ENCODE measurements around the gene UBAC1.
"Not testable (repeated sequence)": the region's sequence is repeated elsewhere in the genome, so short reads cannot be mapped to it uniquely, and the experiment has no call there.

UBAC1 gene

DNA sequence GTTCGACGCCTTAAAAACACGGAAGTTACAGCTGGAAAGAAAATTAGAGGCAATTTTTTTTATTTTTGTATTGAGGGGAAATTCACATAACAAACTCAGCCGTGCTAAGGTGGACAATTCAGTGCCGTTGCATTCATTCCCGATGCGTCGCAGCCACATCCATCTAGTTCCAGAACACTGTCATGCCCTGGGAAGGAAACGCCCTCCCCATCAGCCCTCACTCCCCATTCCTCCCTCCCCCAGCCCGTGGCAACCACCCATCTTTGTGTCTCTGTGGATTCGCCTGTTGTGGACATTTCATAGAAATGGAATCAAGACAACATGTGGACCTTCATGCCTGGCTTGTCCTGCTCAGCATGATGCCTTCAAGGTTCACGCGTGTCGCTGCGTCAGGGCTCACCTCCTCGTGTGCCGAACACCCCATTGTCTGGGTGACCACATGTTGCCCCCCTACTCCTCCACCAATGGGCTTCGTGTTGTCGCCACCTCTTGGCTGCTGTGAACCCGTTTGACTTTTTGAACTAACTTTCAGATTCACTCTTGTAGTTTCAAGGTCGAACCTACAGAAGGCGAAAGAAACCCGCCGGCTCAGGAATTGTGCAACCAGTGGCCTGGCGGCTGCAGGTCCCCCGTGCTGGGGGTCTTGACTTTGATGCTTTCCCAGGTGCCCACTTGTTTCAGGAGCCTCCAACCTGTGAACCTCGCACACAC lies 36.4 kb downstream of the UBAC1 start:
- TF ChIP-seq, protein P1, sequence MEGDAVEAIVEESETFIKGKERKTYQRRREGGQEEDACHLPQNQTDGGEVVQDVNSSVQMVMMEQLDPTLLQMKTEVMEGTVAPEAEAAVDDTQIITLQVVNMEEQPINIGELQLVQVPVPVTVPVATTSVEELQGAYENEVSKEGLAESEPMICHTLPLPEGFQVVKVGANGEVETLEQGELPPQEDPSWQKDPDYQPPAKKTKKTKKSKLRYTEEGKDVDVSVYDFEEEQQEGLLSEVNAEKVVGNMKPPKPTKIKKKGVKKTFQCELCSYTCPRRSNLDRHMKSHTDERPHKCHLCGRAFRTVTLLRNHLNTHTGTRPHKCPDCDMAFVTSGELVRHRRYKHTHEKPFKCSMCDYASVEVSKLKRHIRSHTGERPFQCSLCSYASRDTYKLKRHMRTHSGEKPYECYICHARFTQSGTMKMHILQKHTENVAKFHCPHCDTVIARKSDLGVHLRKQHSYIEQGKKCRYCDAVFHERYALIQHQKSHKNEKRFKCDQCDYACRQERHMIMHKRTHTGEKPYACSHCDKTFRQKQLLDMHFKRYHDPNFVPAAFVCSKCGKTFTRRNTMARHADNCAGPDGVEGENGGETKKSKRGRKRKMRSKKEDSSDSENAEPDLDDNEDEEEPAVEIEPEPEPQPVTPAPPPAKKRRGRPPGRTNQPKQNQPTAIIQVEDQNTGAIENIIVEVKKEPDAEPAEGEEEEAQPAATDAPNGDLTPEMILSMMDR (IDR thresholded peaks at IDR 0.05; ENCODE audit: insufficient read depth, low read depth, low read length, missing control alignments): peak; percentile 10
- DNase-seq (ENCODE audit: low read depth): peak; percentile 32

DNA sequence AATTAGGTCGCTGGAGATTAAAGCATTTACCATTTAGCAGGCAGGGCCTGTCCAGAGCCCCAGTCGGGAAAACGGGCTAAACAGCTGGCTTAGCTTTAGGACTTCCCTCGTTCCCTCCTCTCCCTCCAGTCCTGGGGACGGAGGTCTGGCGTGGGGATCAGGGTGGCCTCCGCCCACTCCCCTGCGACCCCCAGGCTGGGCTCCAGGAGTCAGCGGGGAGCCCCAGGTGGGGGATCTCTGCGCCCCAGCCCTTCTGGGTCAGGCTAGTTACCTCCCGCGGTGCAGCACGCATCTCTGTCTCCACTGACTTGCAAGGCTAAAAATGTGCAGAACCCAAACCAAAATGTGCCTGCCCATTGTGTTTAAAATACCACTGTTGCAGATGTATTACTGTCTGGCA lies 37.7 kb downstream of the UBAC1 start:
- TF ChIP-seq, protein P1 (IDR thresholded peaks at IDR 0.05; ENCODE audit: insufficient read depth, low read depth, low read length, missing control alignments): no peak
- H3K4me3 ChIP-seq (ENCODE audit: low read depth, low read length): no peak overlapping the region
- DNase-seq (ENCODE audit: low read depth): no peak

More for the DNA sequence above, 36.4 kb downstream of the UBAC1 start:
- H3K4me3 ChIP-seq (ENCODE audit: low read depth, low read length): no peak overlapping the region

- no peak overlapping the region for H3K4me3 ChIP-seq (ENCODE audit: low read depth, low read length)
- TF ChIP-seq, protein P1 (IDR thresholded peaks at IDR 0.05; ENCODE audit: insufficient read depth, low read depth, low read length, missing control alignments): no peak
- DNase-seq (ENCODE audit: low read depth): no peak
These were observed 39.3 kb downstream of the UBAC1 start for GRCh38 chr9:135921749-135922310.

DNA sequence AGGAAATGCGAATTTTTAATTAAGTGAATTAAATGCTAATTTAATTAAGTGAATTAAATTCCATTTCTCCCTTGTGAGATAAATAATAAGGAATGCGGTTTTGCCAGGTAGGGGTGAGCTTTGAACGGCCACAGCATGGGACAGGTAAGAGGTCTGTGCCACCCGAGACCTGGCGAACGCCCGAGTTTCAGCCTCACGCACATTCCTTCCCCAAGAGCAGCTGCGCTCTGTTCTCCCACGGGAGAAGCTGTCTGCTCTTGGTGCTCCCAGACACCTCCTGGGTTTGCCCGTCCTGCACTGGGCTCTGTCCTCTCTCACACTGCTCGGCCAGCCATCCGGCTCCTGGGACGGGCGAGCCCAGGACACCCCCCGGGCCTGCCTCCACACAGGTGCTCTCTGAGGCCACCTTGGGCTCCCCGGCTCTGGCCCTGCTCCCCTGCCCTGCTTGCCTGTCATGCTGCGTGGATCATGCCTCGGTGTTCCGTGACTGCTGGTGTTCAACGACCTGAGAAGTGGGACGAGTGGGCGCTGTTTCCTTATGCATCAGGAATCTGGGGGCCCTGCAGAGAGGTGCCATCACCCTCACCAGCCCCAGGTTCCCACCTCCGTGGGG lies 40.1 kb downstream of the UBAC1 start:
- TF ChIP-seq, protein P1 (IDR thresholded peaks at IDR 0.05; ENCODE audit: insufficient read depth, low read depth, low read length, missing control alignments): no peak
- no peak for DNase-seq (ENCODE audit: low read depth)
- H3K4me3 ChIP-seq (ENCODE audit: low read depth, low read length): no peak overlapping the region

DNA sequence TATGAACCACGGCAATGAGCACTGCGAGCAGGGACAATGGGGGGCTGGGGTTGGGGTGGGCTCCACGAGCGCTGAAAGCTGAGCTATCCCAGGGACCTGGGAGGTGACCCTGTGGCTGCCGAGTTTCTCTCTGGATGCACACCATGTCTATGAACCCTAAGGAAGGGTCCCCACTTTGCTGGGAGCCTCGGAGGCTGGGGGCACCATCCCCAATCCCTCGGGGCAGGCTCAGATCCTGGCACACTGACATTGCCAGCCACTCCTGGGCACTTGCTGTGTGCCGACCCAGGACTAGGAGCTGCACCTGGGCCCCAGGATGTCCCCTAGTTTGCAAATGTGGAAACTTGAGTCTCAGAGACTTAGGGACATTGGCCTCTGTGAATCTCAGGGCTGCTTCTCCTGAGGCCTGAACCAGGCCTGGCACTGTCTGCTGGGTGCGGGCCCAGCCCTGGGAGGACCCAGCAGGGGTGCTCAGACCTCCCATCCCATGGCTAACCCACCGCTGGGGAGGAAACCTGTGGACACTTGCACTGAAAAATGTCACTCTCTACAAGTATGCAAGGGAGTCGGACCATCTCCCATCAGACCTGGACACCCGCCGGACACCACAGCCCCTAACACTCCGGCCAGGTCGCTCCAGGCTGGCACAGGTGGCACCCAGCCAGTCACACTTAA lies 40.8 kb downstream of the UBAC1 start:
- TF ChIP-seq, protein P1 (IDR thresholded peaks at IDR 0.05; ENCODE audit: insufficient read depth, low read depth, low read length, missing control alignments): no peak
- DNase-seq (ENCODE audit: low read depth): no peak
- no peak overlapping the region for H3K4me3 ChIP-seq (ENCODE audit: low read depth, low read length)

- H3K4me3 ChIP-seq (ENCODE audit: low read depth, low read length): no peak overlapping the region
- no peak for DNase-seq (ENCODE audit: low read depth)
- TF ChIP-seq, protein P1 (IDR thresholded peaks at IDR 0.05; ENCODE audit: insufficient read depth, low read depth, low read length, missing control alignments): no peak
These were observed 41.8 kb downstream of the UBAC1 start for GRCh38 chr9:135919318-135919890.

- H3K4me3 ChIP-seq (ENCODE audit: low read depth, low read length); DNase-seq (ENCODE audit: low read depth): not testable (repeated sequence)
These were observed 44.9 kb downstream of the UBAC1 start for GRCh38 chr9:135916227-135916626.
